Duodenal mucosa (tissue), 2 donors: Measurements from ENCODE around the gene ATXN7L2.

ENCODE experiments used
- H3K27ac ChIP-seq: one replicate; pipeline ENCODE4 v1.7.0; 2013; ENCODE audit warnings: low read depth, low read length
- H3K27me3 ChIP-seq, 2 donors: one replicate each; pipeline ENCODE4 v1.7.0; 2013; ENCODE audit warnings: low read length in 2 of 2, control low read depth in 1 of 2; ENCODE audit not compliant: insufficient read depth in 2 of 2, control insufficient read depth in 1 of 2
- H3K36me3 ChIP-seq, 2 donors: one replicate each; pipeline ENCODE4 v1.7.0; 2013; ENCODE audit warnings: low read length in 2 of 2, control low read depth in 1 of 2; ENCODE audit not compliant: insufficient read depth in 2 of 2, control insufficient read depth in 1 of 2
- H3K4me1 ChIP-seq, 2 donors: one replicate each; pipeline ENCODE4 v1.7.0; 2013; ENCODE audit warnings: low read length in 2 of 2, control low read depth in 1 of 2; ENCODE audit not compliant: insufficient read depth in 2 of 2, control insufficient read depth in 1 of 2
- H3K4me3 ChIP-seq, 2 donors: one replicate each; pipeline ENCODE4 v1.7.0; 2013; ENCODE audit warnings: low read length in 2 of 2, low read depth in 1 of 2
- H3K9ac ChIP-seq, 2 donors: one replicate each; pipeline ENCODE4 v1.7.0; 2013; ENCODE audit warnings: low read length in 2 of 2, low read depth in 1 of 2
- H3K9me3 ChIP-seq, 2 donors: one replicate each; pipeline ENCODE4 v1.7.0; 2013; ENCODE audit warnings: low read length in 2 of 2, control low read depth in 1 of 2; ENCODE audit not compliant: control insufficient read depth in 1 of 2

Gene ATXN7L2

DNA sequence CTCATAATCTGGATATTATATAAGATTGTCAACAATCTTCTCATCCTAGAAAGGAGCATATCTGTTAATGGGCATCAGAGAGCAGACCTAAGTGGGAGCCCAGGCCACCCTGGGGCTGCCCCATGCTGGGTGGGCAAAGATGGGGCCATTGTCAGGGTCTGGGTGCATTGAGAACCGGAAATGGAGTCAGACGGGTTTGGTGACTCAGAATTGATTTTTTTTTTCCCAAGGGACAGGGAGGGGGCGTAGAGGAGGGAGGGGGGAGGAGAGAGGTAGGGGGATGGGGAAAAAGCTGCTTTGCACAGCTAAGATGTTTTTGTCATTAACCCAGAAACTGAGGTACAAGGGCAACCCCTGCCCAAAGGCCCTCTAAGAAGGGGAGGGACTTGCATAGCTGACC, 1.3 kb downstream of the ATXN7L2 start:
- H3K27ac ChIP-seq = no peak overlapping the region
- peak overlapping the region; percentile 70 to 96 for H3K4me3 ChIP-seq
- peak overlapping the region in 1 of 2 donors; percentile 72 for H3K9ac ChIP-seq

DNA sequence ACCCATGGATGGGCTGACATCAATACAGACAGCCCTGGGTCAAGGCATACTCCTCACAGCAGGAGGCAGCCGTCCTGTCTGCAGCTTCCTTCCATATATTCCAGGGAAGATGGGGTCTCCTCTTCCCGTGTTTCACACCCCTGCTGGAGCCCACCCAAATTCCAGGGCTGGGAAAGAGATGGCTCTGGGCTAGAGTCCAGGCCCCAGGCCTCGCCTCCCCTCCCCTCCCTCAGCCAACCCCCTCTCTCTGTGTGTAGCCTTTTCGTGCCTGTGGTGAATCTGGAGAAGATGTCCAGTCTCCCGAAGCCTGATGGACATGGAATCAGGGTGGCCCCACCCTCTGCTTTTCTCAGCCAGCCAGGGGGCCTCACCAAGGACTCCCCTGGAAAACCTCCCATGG, 3.6 kb downstream of the ATXN7L2 start:
- H3K9me3 ChIP-seq = no peaks in the 10 kb centered on the region
- no peak overlapping the region for H3K4me3 ChIP-seq
- no peak overlapping the region for H3K9ac ChIP-seq
- H3K27ac ChIP-seq = no peak overlapping the region
- H3K36me3 ChIP-seq = peaks cover 0 to 11% of the 10 kb centered on the region in 2 donors
- peaks cover 13 to 16% of the 10 kb centered on the region in 2 donors for H3K4me1 ChIP-seq
- peaks cover 0 to 2% of the 10 kb centered on the region in 2 donors for H3K27me3 ChIP-seq

More for the DNA sequence above, 1.3 kb downstream of the ATXN7L2 start:
- Histone ChIP-seq H3K27me3 (peaks cover 0 to 5% of the 10 kb centered on the region in 2 donors), H3K4me1 (peaks cover 13 to 16% of the 10 kb centered on the region in 2 donors), H3K36me3 (peaks cover 0 to 11% of the 10 kb centered on the region in 2 donors), H3K9me3 (no peaks in the 10 kb centered on the region)

DNA sequence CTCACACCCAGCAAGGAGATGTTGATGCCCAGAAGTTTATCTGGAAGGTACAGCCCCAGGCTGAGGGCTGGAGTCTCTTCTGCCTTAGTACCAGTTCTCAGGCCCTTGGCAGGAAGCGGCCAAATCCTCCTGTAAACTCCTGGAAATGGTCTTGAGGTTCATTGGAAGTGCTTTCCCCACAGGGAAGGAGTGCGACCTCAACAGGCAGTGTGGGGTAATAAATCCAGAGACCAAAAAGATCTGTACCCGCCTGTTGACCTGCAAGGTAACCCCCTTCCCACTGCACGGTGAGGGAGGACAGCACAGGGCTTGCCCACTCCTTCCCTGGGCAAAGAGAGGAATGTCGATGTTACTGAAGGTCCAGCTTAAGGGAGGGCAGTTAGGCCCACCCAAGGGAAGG, 4.5 kb downstream of the ATXN7L2 start:
- Histone ChIP-seq H3K9me3 (no peaks in the 10 kb centered on the region), H3K27me3 (no peaks in the 10 kb centered on the region), H3K9ac (no peak overlapping the region), H3K27ac (no peak overlapping the region), H3K4me1 (peaks cover 10 to 12% of the 10 kb centered on the region in 2 donors), H3K4me3 (no peak overlapping the region), H3K36me3 (peaks cover 0 to 11% of the 10 kb centered on the region in 2 donors)

DNA sequence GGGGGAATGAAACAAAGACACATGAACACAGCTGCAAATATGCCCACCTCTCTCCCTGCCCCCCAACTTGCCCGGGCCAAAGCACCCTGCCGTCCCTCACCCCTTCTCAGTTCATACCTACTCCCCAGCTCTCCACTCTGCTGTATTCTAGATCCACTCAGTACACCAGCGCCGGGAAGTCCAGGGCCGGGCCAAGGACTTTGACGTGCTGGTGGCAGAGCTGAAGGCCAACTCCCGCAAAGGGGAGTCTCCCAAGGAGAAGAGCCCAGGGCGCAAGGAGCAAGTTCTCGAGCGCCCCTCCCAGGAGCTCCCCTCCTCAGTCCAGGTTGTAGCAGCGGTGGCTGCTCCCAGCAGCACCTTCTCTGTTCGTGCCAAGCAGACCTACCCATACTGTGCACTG, 5.0 kb downstream of the ATXN7L2 start:
- no peak overlapping the region for H3K4me3 ChIP-seq
- H3K27ac ChIP-seq = no peak overlapping the region
- peaks cover 12% of the 10 kb centered on the region in 2 donors for H3K4me1 ChIP-seq
- no peaks in the 10 kb centered on the region for H3K9me3 ChIP-seq
- no peak overlapping the region for H3K9ac ChIP-seq
- H3K27me3 ChIP-seq = no peaks in the 10 kb centered on the region
- H3K36me3 ChIP-seq = peaks cover 0 to 11% of the 10 kb centered on the region in 2 donors

DNA sequence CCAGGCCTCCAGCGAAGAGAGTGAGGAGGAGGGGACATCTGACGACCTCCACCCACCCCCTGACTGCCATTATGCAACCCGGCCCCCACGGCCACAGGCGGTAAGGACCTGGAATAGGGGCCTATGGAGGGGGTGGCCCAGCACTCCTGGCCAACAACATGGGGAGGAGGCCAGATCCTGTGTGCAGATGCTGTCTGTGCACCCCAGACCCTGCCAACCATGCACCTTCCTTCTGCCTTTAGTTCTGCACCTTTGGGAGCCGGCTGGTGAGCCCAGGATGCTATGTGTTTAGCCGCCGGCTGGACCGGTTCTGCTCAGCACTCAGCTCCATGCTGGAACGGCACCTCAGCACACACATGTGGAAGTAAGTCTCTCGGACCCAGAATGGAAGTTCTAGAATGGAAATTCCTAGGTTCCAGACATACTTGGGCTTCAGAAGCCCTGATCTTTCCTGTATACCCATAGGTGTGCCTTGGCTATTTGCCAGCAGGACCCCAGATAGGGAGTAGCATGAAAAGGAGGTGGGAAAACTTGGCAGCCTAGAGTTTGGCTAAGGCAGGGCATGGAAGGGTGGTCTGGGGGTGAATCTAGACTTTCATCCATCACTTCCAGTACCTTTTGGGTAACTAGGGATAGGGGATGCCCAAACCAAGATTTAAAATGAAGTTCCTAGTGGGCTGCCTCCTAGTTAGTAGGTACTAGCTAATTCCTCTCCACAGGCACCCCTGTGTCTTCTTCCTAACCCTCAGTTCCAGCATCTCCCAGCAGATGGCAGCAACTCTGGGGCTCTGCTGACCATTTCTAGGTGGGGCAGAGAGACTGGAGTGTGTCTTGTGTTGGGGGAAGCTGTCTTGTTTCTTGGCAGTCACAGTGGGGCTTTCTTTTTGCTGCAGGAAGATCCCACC, 6.6 kb downstream of the ATXN7L2 start:
- Histone ChIP-seq H3K27ac (no peak overlapping the region), H3K27me3 (no peaks in the 10 kb centered on the region), H3K4me3 (no peak overlapping the region), H3K36me3 (peaks cover 0 to 11% of the 10 kb centered on the region in 2 donors), H3K4me1 (peaks cover 12% of the 10 kb centered on the region in 2 donors), H3K9me3 (no peaks in the 10 kb centered on the region), H3K9ac (no peak overlapping the region)

DNA sequence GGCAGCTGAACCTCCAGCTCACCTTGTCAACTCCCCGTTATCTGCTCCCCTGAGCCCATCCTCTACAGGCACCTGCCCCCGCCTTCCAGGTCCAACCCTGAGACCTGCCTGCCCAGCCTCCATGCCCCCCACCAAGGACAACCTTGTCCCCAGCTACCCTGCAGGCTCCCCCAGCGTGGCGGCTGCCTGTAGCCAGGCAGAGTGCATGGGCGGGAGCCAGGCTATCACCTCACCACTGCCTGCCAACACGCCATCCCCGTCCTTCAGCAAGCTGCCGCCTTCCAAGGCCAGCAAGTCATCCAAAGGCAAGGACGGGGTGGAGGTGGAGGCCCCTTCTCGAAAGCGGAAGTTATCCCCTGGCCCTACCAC, 7.2 kb downstream of the ATXN7L2 start:
- H3K4me3 ChIP-seq = no peak overlapping the region
- H3K9me3 ChIP-seq = no peaks in the 10 kb centered on the region
- H3K27ac ChIP-seq = no peak overlapping the region
- peaks cover 1 to 16% of the 10 kb centered on the region in 2 donors for H3K36me3 ChIP-seq
- no peak overlapping the region for H3K9ac ChIP-seq
- peaks cover 12% of the 10 kb centered on the region in 2 donors for H3K4me1 ChIP-seq
- H3K27me3 ChIP-seq = no peaks in the 10 kb centered on the region

DNA sequence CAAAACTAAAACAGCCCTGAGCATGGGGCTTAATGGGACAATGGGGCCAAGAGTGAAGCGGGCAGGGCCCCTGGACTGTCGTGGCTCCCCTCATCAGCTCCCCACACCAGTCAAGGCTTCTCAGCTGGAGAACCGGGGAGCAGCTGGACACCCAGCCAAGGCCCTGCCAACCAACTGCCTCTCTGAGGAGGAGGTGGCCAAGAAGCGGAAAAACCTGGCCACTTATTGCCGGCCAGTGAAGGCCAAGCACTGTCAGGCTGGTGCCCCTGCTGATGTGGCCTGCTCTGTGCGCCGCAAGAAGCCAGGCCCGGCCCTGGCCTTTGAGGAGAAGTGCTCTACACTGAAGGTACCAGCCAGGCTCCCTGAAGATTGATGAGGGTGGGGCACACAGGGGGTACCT, 7.7 kb downstream of the ATXN7L2 start:
- Histone ChIP-seq H3K27ac (no peak overlapping the region), H3K9me3 (no peaks in the 10 kb centered on the region), H3K4me1 (peaks cover 12% of the 10 kb centered on the region in 2 donors), H3K9ac (no peak overlapping the region), H3K27me3 (no peaks in the 10 kb centered on the region), H3K36me3 (peaks cover 6 to 20% of the 10 kb centered on the region in 2 donors), H3K4me3 (no peak overlapping the region)

DNA sequence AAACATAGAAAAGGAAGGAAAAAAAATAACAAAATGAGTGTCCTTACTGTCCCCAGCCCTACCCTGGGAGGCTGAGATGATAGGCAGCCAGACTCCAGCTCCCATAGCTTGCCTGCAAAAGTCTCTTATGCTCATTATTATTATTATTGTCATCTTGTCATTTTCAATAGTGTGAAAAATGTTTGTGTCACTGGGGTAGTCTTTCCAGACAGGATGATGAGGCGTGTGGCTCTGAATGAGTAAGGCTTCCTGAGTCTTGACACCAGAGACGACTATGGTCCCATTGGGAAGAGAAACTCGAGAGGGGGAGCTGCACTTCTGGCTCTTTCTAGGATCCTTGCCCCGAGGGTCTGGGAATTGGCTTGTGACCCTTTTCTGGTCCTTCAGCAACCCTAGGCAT, 9.1 kb downstream of the ATXN7L2 start:
- Histone ChIP-seq H3K9ac (peak overlapping the region in 1 of 2 donors; percentile 59), H3K4me3 (no peak overlapping the region), H3K27ac (no peak overlapping the region), H3K27me3 (no peaks in the 10 kb centered on the region), H3K4me1 (peaks cover 12 to 16% of the 10 kb centered on the region in 2 donors), H3K9me3 (no peaks in the 10 kb centered on the region), H3K36me3 (peaks cover 16 to 32% of the 10 kb centered on the region in 2 donors)

DNA sequence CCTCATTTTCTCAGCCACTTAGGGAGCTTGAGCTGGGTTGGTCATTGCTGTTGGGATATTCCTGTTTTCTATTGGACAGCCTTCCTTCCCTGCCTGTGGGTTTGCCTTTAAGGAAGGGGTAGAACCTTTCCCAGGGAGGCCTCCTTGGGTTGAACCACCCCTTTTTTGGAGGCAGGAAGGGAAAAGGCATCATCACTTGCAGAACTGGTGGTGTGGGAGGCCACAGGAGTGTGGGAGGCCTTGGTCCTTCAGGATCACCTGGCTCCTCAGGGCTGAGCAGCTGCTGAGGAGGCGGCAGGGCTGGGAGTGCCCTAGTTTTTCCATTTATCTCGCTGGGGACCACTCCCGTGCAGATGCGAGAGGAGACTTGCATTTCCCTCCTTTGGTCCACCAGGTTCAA, 9.5 kb downstream of the ATXN7L2 start:
- peaks cover 13 to 20% of the 10 kb centered on the region in 2 donors for H3K4me1 ChIP-seq
- H3K27me3 ChIP-seq = no peaks in the 10 kb centered on the region
- peak overlapping the region; percentile 59 to 64 for H3K9ac ChIP-seq
- peaks cover 16 to 30% of the 10 kb centered on the region in 2 donors for H3K36me3 ChIP-seq
- H3K9me3 ChIP-seq = no peaks in the 10 kb centered on the region
- H3K27ac ChIP-seq = no peak overlapping the region
- peak overlapping the region; percentile 91 to 99 for H3K4me3 ChIP-seq

DNA sequence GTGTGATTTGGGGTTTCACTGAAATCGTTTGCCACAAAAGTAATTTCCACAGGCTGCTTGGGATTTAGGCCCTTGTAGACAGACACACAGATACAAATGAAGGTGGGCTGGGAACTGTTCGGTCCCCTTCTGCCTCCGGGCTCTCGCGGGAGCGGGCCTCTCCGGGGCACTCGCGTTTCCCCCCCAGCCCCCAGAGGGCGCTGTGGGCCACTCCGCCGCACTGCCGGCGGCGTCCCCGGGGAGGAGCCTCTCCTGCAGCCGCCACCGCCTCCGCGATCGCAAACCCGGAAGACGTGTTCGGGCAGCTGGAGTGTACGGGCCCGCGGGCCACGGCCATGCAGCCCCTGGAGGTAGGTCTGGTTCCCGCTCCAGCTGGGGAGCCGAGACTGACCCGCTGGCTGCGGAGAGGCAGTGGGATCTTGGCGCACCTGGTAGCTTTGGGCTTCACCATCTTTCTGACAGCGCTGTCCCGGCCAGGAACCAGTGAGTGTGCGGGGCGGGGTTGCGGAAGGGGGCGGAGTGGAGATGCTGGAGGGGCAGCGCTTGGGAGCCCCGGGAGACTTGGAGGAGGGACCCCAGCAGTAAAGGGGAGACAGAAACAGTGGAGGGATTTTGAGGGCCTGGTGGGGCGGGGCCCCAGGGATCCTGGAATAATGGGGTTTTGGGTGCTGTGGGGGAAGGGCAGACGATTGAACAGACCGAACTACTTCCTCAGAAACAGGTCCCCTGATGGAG, 10.3 kb downstream of the ATXN7L2 start, which contains the start of gene CYB561D1:
TSS of gene CYB561D1 (plus strand) at position 290 of the 735 bp plus-strand sequence. CDS start at position 336, 46 bp downstream.
- peak within 1 kb of the TSS; percentile 69 for H3K27ac ChIP-seq
- H3K36me3 ChIP-seq = peaks cover 16 to 30% of the 10 kb centered on the region in 2 donors
- H3K27me3 ChIP-seq = no peaks in the 10 kb centered on the region
- H3K9ac ChIP-seq = peak within 1 kb of the TSS; percentile 67 to 94
- peaks cover 20 to 27% of the 10 kb centered on the region in 2 donors for H3K4me1 ChIP-seq
- peak within 1 kb of the TSS; percentile 91 to 99 for H3K4me3 ChIP-seq
- no peaks in the 10 kb centered on the region for H3K9me3 ChIP-seq
